Measurements from ENCODE around the gene MACF1.
A peak's percentile ranks its signal among the peaks of the same experiment; 100 is the strongest.
"Not testable (repeated sequence)": the region's sequence is repeated elsewhere in the genome, so short reads cannot be mapped to it uniquely, and the experiment has no call there.

The MACF1 gene

GRCh38 chr1:39478126-39478915, 273.8 kb downstream of the MACF1 start:
- DNase-seq = no peak

DNA sequence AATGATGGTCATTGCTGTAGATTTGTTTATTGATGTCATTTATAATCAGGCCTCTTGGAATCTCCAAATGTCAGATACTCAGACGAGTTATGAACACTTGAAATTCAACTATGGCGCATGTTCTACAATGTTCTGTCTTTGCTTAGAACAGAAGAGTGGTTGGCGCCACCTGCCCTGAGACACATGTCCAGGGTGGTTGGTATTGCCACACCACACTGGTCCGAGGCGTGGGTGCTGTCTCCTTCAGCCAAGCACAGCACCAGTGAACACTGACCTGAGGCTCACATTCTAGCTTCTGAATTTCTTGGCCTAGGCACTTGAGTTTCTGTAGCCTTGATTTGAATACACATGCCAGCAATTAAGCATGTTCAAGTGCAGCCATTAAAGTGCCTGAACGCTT, 276.8 kb downstream of the MACF1 start:
- no peak for DNase-seq

DNA sequence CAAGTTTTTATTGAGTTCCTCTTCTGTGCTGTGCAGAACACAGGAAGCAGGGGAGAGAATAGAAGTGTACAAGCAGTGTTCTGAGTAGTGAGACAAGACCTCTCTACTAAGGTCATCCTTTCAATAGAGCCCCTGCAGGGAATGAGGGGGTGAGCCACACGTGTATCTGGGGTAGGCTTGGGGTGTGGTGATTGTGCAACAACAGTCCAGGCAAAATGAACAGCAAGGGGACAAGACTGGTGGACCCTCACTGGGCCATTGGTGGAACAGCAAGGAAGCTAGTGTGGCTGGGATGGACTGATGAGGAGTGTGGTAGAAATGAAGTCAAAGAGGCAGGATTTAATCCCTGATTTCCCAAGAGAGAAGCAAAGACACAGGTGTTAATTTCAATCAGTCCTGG, 278.8 kb downstream of the MACF1 start:
- no peak for DNase-seq

- DNase-seq = no peak
These were observed 280.1 kb downstream of the MACF1 start for GRCh38 chr1:39484564-39484963.

GRCh38 chr1:39485046-39485803, 280.7 kb downstream of the MACF1 start:
- DNase-seq = no peak

- no peak for DNase-seq
These were observed 283.6 kb downstream of the MACF1 start for GRCh38 chr1:39488012-39488545.

- DNase-seq = no peak
These were observed 284.5 kb downstream of the MACF1 start for GRCh38 chr1:39488793-39489566.

- no peak for DNase-seq
These were observed 285.2 kb downstream of the MACF1 start for GRCh38 chr1:39489567-39490239.

GRCh38 chr1:39490596-39491145, 286.2 kb downstream of the MACF1 start:
- peak; percentile 16 for DNase-seq

DNA sequence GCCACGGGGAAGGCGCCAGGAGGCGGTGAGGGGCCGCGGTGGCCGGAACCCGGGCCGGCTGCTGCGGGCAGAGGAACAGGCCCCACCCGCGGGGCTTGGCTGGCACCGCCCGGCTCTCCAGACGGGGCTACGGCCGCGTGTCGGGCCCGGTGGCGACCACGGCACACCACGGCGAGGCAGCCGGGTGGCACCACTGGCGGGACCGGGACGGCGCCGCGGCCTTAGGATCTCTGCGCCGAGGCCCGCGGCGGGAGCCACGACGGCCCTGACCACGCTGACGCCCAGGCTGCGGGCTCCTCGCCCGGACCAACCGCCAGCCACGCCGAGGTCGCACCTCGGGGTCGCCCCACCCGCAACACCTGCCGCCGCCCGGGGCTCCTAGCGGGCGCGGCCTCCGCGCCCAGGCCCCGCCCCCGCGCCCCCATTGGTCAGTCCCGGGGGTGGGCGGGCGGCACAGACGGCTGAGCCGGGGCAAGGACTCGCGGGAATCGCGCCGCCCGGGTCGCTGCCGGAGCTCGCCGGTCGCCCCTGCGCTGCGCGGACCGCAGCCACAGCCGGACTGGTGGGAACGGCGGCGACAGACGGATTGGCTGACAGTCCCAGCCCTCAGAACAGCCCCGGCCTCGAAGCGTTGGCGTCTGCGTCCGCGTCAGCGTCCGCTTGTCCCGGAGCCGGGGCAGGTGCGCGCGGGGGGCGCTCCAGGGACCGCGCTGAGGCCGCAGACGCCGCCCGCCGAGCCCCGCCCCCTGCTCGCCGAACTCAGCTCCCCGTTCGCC, 286.8 kb downstream of the MACF1 start, which contains the start of gene BMP8A:
TSS of gene BMP8A (plus strand) at position 491 of the 776 bp plus-strand sequence. CDS start 356 bp downstream, outside the sequence.
- DNase-seq = peak; percentile 66

- DNase-seq = not testable (repeated sequence)
These were observed 287.9 kb downstream of the MACF1 start for GRCh38 chr1:39492118-39493042.

- DNase-seq = not testable (repeated sequence)
These were observed 288.7 kb downstream of the MACF1 start for GRCh38 chr1:39493043-39493810.

DNA sequence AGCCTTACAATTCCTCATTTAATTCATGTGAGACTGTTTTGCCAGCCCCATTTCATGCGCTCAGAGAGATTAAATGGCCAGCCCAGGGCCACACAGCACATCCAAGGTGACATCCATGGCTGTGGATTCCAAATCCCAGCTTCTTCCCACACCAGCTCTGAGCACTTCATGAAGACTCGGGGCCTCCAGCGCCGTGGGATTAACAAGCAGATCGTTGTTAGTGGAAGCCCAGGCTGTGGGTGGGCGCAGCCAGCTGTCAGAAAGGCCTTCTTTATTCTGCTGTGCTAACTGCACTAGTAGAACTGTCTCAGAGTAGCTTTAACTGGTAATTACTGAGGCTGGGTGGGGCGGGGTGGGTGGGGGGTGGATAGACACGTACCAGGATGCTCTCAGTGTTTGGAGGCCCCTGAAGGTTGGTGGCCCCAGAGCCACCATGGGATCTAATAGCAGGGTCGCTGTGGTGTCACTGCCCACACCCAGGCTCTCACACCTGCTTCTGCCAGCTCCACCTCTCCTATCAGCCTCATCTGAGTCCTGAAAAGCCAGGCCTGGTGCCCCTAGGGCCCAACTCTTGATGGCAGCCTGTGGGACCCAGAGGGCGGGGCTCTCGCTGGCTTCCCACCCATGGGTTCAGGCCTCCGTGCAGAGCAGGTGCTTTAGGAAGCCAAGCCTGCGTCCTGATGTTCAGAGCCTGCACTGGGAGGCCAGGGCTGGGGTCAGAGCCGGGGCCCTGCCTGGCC, 290.3 kb downstream of the MACF1 start:
- no peak for DNase-seq

DNA sequence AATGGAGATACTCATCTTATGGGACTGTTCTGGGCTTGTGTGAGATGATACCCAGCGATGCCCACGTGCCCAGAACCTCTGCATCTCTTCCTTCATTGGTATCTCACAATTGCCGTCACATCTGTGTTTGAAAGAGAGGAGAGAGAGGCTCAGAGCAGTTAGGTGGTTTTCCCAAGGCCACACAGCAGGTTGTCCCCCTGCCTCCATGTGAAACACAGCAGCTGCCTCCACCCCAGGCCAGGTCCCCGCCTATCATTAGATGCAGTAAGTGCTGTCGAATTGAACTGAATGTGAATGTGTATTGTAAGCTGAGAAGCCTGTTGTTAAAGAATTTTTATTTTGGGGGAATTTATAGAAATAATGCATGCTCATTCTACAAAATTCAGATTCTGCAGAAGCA, 292.0 kb downstream of the MACF1 start:
- not testable (repeated sequence) for DNase-seq

GRCh38 chr1:39497585-39497984, 293.1 kb downstream of the MACF1 start:
- DNase-seq = no peak

DNA sequence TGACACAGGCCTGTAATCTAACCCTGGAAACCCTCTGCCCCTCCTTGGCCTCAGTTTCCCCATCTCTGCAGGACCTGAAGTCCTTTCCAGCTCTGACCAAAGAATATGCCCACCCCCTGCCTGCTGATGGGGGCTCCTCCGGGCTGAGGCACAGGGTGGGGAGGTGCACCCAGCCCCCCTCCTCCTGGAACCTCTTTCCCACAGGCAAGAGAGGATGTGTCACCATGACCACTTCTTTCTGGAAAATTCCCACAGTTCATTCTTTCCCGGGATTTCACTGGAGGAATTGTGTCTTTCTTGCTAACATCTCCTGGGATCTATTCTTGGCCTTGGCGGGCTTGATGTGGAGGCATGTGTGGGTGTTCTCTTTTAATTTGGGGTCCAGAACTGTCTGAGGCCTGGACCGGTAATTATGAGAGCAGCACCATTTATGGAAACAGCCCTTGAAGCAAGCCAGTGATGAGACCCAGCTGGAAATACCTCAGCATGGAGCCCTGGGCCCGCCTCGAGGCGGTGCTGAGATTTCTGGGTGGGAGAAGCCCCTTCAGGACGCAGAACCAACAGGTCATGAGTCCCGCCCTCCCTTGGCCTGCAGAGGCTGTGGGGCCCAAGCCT, 293.7 kb downstream of the MACF1 start:
- not testable (repeated sequence) for DNase-seq

DNA sequence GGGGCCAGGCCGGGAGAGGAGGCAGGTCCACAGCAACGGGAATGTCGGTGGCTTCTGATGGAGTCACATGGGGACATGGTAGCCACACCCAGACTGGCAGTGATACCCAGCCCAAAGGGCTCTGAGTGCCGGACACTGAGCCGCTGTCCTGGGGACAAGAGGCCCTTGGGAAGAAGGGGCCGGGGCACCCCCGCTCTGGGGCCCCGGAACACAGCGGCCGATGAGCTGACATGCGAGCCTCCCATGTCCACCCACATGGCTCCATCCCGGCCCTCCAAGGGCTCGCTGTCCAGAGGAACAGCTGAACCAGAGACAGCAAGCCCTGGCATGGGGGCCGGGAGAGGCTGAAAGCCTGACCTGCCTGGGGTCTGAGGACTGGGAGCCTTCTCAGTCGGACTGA, 294.3 kb downstream of the MACF1 start:
- not testable (repeated sequence) for DNase-seq

DNA sequence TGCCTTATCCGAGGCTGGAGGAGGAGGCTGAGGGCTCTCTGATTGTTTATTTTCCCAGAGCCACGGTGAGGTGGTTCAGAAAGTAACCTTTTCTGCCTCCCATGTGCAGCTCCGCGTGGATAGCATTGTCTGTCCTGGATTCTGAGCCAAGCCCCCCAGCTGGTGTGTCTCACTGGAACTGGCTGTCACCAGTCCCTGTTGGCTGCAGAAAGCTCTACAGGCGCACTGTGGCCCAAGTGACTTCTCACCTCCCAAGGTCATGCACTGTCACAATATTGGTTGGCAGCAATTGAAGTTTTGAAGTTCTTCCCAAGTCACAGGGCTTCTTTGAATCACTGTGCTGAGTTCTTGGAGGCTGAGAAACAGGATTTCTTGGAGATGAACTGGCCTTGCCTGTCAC, 295.2 kb downstream of the MACF1 start:
- DNase-seq = no peak
